HG03469 (cell line): ENCODE measurements around the gene IL34.
"Not testable (repeated sequence)": the region's sequence is repeated elsewhere in the genome, so short reads cannot be mapped to it uniquely, and the experiment has no call there.

Experiments used
- ATAC-seq: cut with Tn5 transposase; IDR thresholded peaks from one replicate; pipeline ENCODE4 v1.9.1; 2021; ENCODE audit warnings: mild to moderate bottlenecking, moderate library complexity, moderate number of reproducible peaks; ENCODE audit not compliant: unreplicated experiment

IL34 gene

GRCh38 chr16:70630960-70631745 lies 15.2 kb upstream of the IL34 start:
- ATAC-seq, result no peak

DNA sequence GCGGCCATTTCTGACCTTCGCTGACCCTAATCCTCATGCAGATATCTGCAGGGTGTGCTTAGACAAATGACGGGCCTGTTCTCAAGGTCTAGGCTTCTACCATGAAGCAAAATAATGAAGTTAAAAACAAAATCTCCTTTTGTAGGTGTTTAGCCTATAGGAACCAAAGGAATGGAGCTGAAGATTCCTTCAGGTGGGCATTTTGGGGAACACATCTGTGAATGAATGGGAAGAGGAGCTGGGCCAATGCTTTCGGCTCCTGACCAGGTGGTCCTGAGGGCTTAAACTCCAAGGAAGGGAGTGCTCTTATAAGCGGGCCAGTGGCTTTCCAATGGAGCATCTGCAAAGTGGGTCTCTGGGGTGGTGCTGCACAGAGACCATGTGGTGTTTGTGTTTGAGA lies 14.1 kb upstream of the IL34 start:
- ATAC-seq, result no peak

DNA sequence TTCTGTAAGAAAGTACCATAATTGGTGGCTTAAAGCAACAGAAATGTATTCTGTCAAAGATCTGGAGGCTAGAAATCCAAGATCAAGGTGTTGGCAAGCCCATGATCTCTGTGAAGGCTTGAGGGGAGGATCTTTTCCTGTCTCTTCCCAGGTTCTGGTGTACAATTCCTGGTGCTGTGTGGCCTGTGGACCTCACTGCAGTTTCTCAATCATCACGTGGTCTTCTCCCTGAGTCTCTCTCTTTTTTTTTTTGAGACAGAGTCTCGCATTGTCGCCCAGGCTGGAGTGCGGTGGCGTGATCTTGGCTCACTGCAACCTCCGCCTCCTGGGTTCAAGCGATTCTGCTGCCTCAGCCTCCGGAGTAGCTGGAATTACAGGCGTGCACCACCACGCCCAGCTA lies 12.7 kb upstream of the IL34 start:
- ATAC-seq, result not testable (repeated sequence)

- no peak for ATAC-seq
Measured at GRCh38 chr16:70634861-70635260, 11.5 kb upstream of the IL34 start.

- ATAC-seq, result no peak
Measured at GRCh38 chr16:70635336-70636016, 10.9 kb upstream of the IL34 start.

DNA sequence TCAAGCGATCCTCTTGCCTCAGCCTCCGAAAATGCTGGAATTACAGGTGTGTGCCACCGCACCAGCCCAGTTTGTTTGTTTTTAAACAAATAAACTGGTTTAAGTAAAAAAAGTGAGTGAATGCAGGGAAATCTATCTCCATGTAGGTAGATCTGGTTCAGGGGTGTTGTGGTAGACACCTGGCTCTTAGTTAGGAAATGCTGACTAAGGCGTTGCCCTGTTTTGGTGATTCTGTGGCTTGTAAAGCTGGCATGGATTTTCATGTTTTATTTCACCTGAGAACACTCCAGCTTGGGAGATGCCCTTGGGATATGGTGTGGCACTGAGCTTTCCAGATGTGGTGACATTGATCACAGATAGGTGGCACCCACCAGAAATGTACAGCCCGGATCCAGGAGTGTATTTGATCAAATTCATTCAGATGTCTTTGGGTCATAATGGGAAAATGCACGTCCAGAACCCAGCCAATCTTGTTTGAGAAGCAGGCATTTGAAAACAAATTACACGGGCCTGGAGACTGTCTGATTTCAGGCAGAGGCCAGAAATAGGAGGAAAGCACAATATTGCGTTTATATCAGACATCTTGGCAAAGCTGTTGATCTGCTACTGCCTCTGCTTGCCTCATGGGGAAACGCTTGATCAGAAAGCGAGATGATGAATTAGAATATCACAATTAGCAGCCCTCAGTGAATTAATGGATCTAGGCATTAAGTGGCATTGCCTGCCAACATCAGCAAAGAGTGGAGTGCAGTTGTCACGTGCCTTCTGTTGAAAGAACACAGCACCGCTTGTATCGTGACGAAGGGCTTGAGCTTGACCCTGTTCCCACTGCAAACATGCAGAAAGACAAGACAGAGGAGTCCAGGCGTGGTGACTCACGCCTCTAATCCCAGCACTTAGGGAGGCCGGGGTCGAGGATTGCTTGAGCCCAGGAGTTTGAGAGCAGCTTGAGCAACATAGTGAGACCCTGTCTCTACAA lies 7.3 kb upstream of the IL34 start:
- no peak for ATAC-seq

GRCh38 chr16:70642633-70643032 lies 3.7 kb upstream of the IL34 start:
- no peak for ATAC-seq

DNA sequence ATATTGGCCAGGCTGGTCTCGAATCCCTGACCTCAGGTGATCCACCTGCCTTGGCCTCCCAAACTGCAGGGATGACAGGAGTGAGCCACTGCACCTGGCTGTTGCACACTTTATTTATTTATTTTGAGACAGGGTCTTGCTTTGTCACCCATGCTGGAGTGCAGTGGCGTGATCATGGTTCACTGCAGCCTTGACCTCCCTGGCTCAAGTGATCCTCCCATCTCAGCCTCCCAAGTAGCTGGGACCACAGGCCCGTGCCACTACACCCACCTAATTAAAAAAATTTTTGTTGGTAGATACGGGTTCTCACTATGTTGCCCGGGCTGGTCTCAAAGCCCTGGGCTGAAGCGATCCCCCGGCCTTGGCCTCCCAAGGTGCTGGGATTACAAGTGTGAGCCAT lies 3.1 kb upstream of the IL34 start:
- not testable (repeated sequence) for ATAC-seq

GRCh38 chr16:70644763-70645597 lies 1.4 kb upstream of the IL34 start:
- no peak for ATAC-seq

- no peak for ATAC-seq
Measured at GRCh38 chr16:70647441-70648359, 1.3 kb downstream of the IL34 start.

DNA sequence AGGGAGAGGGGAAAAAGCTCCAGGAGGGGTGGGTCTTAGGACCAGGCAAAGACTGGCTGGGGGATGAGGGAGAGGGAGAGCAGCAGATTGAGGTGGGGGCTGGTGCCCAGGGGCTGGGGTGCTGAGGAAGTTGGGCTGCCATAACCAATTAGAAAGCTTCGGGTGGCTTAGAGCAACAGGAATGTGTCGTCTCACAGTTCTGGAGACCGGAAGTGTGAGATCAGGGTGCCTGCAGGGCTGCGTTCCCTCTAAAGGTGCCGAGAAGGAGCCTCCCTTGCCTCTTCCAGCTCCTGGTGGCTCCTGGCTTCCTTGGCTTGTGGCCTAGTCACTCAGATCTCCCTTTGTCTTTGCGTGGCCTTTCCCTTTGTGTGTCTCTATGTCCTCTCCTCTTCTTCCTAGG lies 2.2 kb downstream of the IL34 start:
- ATAC-seq, result no peak

GRCh38 chr16:70649300-70649699 lies 2.9 kb downstream of the IL34 start:
- ATAC-seq, result no peak

GRCh38 chr16:70650216-70650615 lies 3.9 kb downstream of the IL34 start:
- no peak for ATAC-seq

DNA sequence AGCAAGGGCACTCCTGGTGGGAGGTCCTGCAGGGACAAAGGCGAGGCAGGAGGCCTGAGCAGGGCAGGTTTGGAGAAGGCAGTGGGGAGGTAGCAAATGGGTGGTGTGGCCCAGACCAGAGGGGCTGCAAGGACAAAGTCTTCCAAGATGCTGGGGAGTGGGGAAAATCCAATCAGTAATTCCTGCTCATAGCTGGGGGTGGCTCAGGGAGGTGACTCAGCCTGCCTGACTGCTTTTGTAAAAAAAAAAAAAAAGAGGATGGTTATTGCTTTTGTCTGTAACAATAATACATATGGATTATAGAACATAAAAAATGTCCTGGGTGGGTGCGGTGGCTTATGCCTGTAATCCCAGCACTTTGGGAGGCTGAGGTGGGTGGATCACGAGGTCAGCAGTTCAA lies 5.2 kb downstream of the IL34 start:
- ATAC-seq, result no peak

- no peak for ATAC-seq
Measured at GRCh38 chr16:70652322-70652721, 6.0 kb downstream of the IL34 start.

DNA sequence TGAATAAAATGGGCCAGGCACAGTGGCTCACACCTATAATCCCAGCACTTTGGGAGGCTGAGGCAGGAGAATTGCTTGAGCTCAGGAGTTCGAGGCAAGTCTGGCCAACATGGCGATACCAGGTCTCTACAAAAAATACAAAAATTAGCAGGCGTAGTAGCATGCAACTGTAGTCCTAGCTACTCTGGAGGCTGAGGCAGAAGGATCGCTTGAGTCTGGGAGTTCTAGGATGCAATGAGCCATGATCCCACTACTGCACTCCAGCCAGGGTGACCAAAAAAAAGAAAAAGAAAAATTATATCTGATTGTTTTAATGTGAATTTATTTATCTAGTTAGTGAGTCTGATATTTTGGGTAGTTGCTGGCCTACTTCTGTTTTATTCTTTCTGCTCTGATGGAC lies 7.0 kb downstream of the IL34 start:
- no peak for ATAC-seq

DNA sequence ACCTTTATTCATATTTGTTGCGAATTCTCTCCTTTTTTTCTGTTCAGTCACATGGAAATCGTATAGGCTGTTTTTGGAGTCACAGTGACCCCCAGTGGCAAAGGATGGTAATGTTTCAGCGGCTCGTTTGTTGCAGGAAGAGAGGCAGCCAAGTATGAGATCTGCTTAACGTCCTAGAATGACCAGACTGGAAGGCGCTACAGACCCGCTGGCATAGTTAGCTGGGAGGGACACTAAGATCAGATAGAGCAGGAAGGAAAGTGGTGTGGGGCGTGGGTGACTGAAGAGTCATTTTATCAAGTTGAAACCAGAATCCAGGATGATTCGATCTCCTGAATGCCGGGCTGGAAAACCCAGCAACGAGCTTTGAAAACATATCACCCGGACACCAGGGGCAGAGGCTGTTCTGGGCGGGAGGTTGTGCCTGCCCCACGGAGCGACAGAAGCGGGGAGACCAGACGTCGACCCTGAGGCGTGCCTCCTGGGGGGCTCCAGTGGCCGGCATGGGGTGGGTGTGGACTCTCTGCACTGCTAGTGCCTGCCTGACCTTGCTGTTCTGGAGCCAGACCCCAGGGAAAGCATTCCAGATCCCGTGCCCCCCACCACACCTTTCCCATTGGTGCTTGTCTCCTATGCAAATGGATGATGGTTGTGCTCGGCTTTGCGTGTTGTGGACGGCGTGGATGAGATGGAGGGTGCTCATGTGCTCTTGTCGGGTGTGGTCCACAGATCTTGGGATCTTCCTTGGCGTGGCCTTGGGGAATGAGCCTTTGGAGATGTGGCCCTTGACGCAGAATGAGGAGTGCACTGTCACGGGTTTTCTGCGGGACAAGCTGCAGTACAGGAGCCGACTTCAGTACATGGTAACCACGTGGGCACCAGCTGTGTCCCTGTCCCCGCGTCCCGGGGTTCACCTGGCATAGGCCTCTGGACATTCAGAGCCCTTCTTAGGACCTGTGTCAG lies 7.7 kb downstream of the IL34 start:
- no peak for ATAC-seq

GRCh38 chr16:70656065-70656711 lies 9.8 kb downstream of the IL34 start:
- ATAC-seq, result no peak
